HG03196 (cell line): ENCODE results near the gene PLEKHA7.
"Not testable (repeated sequence)": the region's sequence is repeated elsewhere in the genome, so short reads cannot be mapped to it uniquely, and the experiment has no call there.

ENCODE experiments used
- ATAC-seq: cut with Tn5 transposase; IDR thresholded peaks from one replicate; pipeline ENCODE4 v1.9.1; 2021; ENCODE audit not compliant: unreplicated experiment

Gene PLEKHA7

DNA sequence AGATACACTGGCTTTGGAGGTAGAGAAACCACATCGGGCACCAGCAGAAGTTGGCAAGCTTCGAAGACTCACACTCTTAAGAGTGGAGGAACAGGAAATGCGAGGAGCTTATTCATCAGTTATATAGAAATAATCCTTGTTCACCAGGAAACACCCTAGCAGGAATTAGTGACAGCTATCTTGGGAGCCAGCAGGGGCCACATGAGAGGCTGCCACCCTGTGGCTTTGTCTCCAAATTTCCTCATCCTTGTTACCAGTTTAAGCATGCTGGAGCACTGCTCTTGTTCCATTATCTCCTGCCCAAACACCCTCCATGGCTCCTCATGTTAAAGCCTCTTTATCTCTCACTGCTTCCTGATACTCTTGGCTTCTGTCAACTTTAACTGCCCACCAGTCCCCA is 131.0 kb downstream of the PLEKHA7 start:
- no peak for ATAC-seq

DNA sequence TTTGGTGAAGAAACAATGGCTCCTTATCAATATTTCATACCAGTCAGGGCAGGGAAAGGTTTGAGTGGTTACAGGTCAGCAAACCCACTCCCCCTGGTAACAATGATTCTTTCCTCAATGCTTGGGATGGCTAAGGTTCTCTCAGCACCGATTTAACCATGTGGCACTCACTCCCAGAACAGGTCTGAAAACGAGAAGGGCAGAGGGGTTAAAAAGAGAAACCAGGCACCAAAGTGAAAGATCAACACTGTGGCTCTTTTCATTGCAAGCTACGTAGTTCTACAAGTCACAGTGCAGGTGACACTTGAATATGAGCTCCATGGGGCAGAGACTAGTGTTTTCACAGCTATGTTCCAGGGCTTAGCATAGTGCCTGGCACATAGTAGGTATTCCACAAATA is 132.4 kb downstream of the PLEKHA7 start:
- no peak for ATAC-seq

DNA sequence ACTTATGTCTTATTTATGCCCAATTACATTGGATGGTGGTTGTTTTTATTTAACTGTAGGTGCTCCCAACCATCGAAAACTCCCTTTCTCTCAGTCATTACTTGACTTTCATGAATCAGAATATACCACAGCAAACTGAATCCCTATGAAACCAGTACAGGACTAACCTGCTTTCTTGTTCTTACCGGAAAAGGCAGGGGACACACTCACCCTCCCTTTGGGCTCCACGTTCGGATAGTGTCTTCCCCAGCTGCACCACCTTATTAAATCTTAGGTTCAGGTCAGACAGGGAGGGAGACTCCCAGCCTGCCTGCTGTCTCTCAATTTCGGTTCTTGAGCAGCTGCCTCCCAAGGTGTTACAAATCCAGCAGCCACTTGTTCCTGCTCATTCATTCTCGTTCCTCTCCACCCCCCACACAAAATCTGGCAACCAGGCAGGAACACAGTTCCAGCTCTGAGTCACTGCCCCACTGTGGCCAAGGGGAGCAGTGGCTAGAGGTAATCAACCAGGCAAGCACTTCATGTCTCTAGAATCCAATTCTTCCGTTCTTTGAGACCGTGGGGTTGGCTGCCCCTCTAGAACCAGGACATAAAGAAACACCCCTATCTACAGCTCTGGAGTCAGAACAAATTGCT is 133.0 kb downstream of the PLEKHA7 start:
- no peak for ATAC-seq

DNA sequence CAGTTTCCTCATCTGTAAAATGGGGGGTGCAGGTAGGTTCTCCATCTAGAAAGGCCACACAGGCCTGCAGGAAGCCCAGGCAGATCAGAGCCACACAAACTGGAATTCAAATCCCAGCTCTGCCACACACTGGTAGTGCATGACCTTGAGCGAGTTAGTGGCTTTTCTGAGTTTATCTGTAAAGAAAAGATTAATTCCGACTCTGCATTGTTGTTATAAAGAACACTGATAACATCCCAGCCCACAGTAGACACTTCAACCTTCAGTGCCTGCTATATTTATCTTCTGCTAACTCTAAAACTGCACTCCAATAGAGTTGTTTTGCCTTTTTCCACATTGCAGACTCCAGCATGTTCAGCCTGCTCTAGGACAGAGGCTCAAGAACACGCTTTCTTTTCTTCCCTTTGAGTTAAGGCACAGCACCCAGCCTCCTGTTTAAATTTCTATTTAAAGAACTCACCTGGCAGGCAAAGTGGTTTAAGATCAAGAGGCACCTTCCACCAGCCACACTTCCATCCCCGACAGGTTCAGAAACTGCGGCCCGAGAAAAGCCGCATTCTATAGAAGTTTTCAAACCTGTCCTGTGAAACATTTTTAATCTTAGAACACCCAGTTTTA is 133.9 kb downstream of the PLEKHA7 start:
- no peak for ATAC-seq

DNA sequence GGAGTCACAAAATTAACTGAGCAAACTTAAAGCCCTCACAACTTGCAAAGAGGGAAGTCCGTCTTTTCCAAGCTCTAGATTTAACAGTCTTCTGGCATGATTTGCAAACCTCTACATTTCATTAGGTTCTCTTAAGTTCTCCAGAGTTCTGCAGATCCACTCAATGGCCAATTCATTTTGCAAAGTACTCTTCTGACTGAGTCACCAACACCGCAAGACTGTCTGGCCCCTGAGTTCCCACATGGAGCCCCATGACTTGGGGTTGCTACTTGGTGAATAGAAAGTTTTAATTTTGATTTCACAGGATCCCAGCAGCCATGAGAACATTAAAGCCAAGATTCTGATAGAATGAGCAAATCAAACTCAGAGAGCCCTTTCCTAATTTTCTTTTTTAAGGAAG is 134.5 kb downstream of the PLEKHA7 start:
- ATAC-seq, result no peak

DNA sequence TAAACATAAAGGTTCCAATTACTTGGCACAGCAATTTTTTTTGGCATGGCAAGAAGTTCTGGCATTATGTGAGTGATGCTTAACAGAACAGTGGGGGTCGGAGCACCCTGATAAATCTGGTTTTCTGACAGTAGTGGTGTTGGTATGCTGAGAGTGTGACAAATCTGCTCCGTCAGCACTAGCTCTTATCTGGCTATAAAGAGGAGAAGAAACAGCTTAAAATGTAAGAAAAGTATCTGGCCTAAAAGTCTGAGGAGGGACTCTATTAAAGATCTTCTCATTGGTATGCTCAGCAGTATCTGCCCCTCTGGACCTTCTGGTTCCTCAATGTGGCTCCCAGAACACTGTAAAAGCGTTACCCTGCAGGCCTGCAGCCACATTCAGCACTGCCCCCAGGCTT is 137.4 kb downstream of the PLEKHA7 start:
- ATAC-seq, result no peak

DNA sequence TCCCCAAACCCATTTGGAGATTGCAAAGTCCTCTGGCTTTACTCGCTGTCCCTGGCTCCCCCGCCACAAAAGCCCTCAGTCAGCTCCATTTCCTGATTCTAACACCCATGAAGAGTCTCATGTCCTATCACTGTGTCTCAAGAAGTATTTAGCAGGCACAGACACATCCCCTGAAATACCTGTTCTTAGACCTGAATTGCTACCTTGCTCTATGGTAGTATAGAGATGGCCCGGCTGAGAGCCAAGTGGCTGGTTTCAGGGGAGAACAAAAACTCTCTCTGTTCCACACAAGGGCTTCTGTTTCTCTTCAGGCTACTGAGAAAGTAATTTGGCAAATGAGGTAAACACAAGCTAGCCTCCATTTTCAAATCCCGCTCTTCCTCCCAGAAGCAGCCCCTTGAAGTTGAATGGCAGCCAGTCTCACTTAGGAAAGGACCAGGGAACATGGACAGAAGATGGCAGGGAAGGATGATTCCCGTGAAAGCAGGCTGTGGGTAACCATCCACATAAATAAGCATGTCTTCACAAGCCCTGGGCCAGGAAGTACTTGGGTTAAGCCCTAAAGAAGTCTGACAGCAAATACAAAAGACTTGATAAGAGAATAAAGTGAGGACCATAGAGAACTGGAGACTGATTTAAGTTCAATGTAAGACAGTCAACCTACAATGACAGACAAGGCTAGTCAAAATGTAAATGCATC is 138.0 kb downstream of the PLEKHA7 start:
- ATAC-seq, result no peak

DNA sequence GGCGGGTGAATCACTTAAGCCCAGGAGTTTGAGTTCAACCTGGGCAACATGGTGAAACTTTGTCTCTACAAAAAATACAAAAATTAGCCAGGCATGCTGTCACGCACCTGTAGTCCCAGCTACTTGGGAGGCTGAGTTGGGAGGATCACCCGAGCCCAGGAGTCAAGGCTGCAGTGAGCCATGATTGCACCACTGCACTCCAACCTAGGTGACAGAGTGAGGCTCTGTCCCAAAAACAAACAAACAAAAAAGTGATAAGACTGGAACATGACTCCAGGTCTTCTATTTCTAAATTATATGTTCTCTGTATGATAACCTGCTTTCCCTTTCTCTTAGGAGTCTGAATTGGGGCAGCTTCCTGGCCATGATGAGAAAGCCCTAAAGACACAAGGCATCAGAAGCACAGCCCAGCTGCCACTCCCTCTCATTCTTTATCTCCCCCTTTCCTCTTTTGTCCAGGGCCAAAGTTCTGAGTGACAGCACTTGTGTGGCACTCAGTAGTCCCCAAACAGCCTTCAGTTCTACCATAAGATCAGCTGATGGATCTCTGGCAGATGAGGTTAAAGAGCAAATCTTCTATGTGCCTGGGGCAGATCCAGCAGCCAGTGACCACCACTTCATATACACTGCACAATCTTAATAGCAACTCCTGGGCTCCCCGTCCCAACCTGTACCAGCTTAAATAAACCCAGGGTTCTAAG is 139.8 kb downstream of the PLEKHA7 start:
- no peak for ATAC-seq

DNA sequence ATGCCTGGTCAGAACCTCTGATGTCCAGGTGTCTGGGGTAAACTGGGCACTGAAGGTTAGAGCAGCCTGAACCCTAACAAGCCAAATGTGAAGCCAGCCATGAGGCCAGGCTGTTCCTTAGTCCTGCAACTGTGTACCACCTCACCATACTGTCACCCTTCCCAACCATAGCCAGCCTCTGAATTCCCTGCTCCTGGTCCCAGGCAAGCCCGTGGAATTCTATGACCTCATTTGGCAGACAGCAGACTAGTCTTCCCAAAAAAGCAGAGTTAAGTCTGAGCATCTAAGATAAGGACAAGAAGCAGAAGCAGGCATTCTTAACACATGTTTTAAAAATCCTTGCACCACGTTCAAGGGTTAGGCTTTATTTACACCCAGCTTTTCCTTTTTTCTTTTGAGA is 140.9 kb downstream of the PLEKHA7 start:
- no peak for ATAC-seq

DNA sequence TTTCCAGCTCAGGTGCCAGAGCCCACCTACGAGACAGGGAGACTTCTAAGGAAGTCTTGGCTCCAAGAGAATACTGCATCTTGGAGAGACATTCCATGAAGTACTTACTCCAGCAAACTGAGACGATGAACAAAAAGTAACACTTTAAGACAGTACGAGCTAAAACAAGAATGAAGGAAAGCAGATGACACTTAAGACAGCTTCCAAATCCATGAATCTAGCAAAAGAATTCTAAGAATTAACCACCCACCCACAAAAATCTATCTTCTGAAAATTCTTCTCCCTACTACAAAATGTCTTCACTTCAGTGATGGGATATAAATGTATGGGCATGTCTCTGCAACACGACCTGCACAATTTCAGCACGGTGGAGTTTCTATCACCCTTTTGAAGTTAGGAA is 142.8 kb downstream of the PLEKHA7 start:
- ATAC-seq, result no peak

DNA sequence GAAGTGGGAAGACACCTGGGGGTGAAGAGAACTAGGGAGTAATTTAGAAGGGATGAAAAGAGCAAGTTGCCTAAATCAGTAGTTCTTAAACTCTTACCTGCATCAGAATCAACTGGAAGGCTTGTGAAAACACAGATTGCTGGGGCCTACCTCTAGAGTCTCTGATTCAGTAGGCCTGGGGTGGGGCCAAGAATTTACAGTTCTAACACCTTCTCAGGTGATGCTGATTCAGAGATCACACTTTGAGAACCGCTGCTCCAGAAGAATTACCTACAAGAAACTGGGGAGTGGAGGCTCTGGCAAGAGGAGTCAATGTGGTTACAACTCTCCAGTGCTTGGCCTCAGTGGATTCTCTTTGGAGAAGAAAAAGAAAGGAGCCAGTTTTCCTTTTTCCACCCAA is 147.1 kb downstream of the PLEKHA7 start:
- ATAC-seq, result no peak

DNA sequence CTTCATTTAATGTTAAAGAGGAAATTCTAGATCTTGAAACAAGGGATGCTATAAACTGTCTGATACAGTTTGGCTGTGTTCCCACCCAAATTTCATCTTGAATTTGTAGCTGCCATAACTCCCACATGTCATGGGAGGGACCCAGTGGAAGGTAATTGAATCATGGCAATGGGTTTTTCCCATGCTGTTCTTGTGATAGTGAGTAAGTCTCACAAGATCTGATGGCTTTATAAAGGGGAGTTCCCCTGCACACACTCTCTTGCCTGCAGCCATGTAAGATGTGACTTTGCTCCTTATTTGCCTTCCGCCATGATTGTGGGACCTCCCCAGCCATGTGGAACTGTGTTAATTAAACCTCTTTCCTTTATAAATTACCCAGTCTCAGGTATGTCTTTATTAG is 149.8 kb downstream of the PLEKHA7 start:
- not testable (repeated sequence) for ATAC-seq

DNA sequence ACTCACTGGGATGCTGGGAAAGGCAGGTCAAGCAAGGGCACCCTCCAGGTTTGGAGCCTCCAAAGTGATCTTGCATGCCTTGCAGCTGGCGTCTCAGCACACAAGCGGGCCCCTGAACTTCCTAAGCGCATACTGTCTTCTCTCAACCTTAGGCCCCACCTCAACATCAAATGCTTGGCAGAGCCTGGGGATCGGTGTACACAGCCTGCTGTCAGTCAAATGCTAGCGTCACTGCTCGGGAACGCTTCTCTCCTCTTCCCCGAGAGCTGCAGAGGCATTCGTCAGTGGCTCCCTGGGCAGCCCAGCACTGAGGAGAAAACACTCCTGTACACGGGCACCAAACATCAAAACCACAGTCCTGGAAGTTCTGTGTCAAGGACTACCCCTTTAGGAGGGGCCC is 150.8 kb downstream of the PLEKHA7 start:
- ATAC-seq, result no peak

DNA sequence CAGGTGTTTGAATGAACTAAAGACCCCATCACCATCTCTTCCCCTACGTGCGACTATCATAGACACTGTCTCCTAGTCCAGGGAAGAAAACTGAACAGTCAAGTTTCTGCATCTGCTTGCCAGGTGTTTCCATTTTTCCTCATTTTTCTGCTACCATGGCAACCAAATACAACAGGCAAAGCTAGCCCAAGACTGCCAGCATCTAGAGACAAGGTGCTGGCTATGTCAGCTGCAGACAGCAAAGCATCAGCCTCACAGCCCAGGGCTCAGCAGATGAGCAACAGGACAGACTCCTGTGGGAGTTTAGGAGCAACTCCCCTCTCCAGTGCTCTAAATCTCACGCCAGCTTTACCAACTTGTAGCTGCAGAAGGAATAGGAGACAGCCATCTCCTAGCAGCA is 151.5 kb downstream of the PLEKHA7 start:
- ATAC-seq, result no peak

DNA sequence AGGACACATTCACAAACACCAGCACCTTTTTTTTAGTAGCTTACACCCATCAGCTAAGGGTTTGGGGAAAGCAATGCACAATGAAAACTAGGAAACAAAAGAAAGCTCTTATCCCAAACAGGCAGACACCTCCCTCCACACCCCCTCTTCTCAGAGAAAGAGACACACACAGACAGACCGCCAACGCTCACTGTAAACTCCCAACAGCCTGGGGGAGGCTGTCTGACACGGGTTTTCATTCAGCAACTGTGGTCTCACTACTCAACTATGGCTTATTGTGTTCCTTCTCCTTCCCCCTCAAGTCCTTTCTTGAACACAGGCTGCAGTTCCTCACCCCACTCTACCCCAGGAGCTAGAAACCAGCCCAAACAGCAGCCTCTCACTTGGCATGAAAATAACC is 152.4 kb downstream of the PLEKHA7 start:
- ATAC-seq, result no peak

DNA sequence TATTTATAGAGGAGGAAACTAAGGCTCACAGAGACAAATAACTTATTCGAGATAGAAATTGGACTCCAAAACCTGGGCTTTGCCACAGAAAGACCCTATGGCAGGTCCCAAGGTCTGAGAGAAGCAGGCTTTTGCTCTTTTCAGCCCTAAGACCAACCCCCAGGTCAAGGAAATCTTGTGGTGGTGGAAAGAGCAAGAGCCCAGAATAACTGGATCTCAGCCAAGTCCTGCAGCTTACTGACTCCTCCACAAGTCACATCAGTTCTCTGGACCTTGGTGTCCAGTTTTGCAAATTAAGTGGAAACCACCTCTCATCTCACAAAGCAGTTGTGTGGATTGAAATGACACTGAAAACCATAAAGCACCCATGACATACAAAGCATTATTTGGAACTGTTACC is 153.6 kb downstream of the PLEKHA7 start:
- ATAC-seq, result no peak

DNA sequence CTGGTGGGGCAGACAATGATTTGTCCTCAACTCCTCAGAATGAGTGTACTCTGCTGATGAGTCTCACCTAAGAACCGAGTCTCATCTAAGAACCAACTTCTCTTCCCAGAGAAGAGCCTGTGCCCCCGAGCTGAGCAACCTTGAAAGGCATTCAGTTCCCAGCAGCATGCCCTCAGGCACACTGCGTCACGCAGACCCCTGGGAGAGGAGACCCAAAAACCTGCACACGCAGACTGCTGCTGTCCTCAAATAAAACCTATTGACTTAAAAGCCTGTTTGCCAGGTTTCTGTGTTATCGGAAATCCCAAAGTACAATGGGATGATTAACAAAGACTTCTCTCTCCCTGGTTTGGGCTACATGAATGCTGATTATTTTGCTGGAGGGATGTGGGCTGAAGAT is 154.6 kb downstream of the PLEKHA7 start:
- ATAC-seq, result no peak

DNA sequence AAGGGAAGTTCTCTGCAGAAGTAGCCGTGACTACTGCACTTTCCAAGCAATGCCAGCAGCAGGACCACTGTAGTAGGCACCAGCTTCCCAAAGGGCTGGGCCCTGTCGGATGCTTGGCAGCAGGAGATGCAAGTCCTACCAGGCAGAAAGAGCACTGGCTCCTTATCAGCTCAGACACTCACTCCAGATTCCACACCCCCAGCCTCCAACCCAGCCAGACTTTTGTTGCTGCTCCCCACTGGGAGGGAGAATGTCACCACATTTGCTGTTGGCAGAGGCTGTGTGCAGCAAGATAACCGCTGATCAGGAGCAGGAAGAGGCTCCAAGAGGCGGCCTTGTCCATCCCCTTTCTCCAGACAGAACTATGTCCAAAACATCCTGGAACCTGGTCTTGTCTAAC is 157.0 kb downstream of the PLEKHA7 start:
- ATAC-seq, result no peak

DNA sequence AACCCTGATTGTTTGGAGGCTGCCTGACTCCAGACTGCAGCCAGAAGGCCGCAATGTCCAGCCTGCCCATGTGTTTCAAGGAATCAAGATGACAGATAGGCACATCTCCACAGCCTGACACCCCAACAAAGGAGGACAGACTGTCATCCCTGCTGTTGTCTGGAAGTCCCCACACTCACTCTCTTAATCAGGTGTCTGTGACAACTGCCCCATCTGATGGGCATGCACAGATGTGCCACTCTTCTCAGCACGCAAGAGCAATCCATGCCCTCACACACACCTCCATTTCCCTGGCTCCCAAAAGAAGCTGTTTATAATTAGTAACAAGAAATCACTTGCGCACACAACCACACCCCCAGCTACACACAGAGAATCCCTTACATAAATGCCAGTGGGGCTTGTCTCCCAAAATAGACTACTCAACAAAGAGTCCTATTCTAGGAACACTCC is 158.2 kb downstream of the PLEKHA7 start:
- ATAC-seq, result no peak

DNA sequence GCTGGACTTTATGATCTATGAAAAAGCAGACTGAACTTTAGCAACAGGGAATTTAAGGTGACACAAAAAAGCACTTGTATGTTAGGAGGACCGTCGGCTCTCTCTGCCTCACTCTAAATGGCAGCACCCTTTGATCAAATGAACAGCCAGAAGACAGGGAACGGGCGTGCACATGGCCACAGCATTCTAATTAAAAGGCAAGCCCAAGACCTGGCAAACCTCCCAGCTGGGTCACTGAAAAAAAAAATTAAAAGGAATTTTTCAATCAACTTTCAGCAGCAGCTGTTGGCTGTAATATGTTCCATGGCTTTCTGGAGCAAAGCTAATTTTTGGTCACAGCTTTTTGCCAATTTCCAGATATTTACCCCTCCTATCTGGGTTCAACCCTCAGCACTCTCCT is 159.2 kb downstream of the PLEKHA7 start:
- no peak for ATAC-seq

DNA sequence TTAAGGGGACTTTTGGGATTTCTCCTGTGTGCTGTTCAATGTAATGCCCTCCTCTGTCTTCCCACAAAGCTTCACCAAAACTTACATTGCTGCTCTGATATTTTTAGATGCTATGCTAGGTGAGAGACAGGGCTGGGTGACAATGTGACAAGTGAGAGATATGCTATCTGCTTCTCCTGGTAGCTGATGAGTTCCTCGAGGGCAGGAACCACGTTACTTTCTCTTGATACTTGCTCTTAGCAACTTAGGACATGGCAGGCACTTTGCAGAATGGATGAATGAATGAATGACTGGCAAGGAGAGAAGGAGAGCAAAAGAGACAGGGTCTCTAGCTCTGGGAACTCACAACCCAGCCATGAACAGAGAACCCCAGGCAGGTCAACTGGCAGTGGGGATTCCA is 160.4 kb downstream of the PLEKHA7 start:
- ATAC-seq, result no peak

DNA sequence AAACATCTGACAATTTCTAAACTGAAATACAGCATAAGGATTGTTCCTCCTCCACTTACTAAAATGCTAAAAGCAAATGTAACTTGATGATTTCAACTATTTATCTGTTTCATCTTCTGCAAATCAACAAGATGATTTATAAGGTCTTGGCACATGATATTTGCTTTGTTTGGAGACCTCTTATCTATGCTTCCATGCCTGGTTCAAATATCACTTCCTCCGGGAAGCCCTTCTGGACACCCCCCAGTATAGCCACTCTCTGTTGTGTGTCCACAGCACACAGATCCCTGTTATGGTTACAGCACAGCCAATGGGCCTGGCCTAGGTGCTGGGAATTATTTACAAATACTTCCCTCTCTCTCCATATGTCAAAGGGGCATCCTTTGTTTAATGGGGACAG is 160.9 kb downstream of the PLEKHA7 start:
- no peak for ATAC-seq
